SIG-M5 (cell line): ENCODE data around the gene KATNB1.
"Not testable (repeated sequence)": the region's sequence is repeated elsewhere in the genome, so short reads cannot be mapped to it uniquely, and the experiment has no call there.

ENCODE experiments used
- DNase-seq: peaks from one replicate; lab custom pipeline; 2025; lab: John Stamatoyannopoulos, UW

Gene KATNB1

DNA sequence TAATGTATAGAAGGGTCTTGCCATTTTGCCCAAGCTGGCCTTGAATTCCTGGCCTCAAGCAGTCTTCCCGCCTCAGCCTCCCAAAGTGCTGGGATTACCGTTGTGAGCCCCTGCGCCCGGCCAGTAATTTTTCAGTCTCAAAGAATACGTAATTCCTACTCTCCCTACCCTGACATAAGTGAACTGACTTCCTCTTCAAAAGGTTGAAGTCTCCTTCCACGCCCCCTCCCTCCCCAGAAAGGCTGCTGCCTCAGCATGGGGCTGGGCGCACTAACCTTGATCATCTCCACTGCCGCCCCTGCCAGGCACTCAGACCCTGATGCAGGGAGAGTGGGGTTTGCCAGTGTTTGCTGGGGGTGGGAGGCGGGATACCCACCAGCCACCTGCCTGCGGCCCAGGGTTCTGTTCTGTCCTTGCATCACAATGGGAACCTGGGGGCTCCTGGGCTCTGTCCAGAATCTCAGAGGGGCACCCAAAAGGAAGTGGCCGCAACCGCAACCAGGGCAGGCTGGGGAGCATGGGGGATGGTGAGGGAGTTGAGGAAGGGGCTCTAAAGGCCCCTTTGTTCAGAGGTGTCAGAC, 39.2 kb downstream of the KATNB1 start:
- no peak for DNase-seq

DNA sequence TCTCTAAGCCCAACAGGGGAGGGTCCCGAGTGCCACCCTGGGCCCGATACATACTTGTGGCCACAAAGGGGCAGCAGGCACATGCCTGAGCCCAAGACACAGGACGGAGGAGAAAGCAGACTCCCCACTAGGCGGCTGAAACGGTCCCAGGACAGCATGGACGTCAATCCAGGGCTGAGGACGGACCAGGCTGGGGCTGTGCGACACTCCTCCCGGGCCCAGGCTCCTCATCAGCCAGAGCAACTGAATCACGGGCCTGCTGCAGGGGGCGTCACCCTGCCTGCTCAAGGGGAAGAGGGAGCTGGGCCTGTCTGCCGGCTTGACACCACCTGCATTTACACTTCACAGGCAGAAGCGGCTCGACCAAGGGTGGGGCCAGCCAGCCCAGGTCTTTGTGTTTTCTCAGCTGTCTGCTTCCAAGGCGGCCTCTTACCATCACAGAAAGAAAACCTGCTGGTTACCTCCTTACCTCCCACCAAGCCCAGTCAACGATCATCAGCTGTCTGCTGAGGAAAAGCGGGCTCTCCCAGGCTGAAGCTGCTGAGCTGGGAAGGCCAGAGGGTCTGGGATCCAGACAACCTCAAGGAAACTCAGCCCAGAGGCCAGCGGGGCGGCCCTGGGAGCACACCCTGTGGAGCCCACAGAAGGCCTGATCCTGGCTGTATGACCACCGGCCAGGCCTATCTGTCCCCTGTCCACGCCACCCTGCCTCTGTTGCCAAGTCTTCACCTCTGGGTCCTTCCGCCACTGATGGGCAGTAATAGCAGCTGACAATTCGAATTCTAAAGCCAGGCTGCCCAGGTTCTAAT, 40.3 kb downstream of the KATNB1 start:
- no peak for DNase-seq

DNA sequence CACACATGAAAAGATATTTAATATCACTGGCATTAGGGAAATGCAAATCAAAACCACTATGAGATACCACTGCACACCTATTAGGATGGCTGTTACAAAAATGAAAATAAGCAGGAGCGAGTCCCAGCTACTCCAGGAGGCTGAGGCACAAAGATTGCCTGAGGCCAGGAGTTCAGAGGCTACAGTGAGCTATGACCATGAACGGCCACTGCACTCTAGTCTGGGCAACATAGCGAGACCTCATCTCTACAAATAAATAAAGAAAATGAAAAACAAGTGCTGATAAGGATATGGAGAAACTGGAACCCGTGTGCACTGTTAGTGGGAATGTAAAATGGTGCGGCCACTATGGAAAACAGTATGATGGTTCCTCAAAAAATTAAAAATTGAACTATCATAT, 43.1 kb downstream of the KATNB1 start:
- DNase-seq, result no peak

DNA sequence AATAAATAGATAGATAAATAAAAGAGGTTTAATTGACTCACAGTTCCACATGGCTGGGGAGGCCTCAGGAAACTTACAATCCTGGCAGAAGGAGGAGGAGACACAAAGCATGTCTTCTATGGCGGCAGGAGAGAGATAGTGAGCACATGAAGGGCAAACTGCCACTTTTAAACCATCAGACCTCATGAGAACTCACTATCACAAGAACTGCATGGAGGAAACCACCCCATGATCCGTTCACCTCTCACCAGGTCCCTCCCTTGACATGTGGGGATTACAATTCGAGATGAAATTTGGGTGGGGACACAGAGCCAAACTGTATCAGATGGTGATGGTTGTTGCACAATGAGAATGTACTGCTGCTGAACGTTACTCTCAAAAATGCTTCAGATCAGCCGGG, 44.3 kb downstream of the KATNB1 start:
- DNase-seq, result not testable (repeated sequence)

DNA sequence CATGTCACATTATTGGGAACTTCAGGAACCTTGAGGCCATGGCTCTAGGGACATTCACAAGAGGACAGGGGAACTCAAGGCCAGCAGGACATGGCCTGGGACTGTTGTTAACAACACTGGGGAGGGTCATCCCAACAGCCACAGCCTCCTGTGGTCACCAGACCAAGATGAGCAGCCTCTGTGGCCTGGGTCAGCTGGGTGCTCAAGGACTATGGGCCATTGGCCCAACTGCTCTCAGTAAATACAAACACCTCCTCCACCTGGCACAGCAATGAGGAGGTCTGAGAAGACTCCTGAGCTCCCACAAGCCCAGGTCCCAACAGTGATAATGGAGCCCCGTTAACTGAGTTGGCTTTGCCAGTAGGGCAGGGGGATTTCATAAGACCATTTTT, 45.8 kb downstream of the KATNB1 start:
- no peak for DNase-seq

DNA sequence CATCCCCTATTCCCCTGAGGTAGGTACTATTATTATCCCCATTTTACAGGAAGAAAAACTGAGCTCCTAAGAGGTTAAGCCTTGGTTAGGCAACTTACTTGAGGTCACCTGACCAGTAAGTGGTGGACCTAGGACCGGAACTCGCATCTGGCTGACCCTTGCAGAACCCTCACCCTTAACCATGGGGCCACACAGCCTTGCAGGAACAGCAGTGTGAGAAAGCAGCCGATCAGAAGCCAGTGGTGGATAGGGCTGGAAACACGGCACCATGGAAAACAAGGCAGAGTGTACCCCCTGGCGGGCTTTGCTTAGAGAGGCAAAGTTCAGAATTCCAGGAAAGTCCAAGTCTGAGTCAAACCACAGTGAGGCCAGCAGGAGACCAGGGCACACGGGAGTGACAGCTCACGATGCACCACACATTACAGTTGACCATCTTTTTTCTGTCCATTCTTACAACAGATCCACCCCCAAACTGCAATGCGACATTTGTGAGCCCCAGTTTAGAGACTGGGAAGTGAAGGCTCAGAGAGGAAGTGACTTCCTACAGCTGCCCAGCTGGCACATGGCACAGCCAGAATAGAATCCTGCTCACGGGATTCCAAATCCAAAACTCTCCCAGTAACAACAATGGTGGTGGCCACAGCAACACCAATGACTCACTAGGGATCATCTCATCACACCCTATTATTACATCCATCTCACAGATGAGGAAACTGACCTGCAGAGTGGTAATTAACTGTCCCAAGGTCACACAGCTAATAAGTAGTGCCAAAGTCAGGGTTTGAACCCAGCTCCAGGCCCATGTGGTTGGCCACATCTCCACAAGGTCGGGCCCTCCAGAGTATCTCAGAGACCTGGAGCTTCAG, 46.4 kb downstream of the KATNB1 start:
- no peak for DNase-seq

DNA sequence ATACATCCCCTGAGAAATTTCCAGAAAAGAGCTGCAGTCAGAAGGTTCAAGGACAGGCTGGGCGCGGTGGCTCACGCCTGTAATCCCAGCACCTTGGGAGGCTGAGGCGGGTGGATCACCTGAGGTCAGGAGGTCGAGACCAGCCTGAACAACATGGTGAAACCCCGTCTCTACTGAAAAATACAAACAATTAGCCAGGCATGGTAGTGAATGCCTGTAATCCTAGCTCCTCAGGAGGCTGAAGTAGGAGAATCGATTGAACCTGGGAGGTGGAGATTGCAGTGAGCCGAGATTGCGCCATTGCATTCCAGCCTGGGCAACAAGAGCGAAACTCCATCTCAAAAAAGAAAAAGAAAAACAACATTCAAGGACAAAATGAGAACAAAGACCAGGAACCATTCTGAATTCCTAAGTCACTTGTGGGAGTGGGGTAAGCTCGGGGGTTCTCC, 47.1 kb downstream of the KATNB1 start:
- not testable (repeated sequence) for DNase-seq

DNA sequence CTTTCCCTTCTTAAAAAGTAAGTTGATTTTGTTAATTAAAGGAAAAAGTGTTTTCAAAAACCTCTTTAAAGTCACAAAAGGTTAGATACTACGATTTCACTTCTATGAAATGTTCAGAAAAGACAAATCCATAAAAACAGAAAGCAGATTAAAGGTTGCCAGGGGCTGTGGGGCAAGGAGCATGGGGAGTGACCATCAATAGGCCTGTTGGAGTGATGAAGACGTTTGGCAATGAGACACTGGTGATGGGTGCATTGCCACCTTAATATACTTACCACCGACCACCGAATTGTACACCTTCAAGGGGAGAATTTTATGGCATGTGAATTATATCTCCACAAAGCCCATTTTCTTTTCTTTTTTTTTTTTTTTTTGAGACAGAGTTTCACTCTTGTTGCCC, 47.5 kb downstream of the KATNB1 start:
- no peak for DNase-seq

DNA sequence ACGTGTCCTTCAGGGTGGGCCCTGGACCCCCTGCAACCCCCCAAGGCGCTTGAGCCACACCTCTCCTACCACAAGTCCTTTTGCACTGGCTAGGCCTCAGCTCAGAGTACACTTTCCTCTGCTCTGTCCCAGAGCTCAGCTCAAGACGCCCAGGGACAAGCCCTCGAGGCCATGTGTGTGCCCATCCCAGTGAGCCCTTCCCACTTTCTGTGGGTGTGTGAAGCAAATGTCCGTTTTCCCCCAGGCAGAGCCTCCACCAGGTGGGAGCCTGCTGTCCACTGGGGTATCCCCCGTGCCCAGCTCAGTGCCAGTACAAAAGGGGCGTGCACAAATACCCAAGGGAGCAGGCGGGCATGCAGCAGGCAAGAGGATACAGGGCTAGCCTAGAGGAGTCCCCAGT, 48.3 kb downstream of the KATNB1 start:
- DNase-seq, result no peak

DNA sequence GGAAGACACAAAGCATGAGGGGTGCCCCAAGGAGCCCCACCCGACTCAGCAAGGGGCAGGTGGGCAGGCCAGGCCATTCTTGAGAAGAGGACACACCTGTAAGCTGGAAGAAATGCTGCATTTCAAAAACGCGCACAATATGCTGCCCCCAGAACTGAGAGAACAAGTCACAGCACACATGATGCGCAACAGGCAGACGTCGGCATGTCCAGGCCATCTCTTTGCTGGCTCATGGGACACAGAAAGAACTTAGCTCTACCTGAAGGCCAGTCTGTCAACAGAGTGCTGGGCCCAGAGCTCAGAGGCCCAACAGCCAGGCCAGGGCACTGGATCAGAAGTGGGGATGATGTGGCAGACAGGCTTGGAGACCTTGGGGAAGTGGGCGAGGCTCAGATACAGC, 48.8 kb downstream of the KATNB1 start:
- DNase-seq, result no peak

DNA sequence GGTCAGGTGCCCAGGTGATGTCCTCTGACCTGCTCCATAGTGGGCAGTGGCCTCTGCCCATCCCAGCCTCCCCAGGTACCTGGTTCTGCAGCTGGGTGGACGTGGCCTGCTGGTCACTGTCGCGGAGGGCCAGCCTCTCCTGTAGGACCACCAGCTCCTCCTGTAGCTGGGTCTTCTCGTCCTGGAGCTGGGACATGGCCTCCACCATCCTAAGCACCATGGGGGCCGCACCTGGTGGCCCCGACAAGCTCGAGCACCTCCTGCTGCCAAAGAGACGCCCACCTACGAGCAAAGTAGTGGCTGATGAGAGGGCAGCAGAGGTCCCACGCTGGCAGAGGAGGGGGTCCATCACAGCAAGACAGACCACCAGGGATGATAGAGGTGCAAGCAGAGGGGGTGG, 49.8 kb downstream of the KATNB1 start:
- no peak for DNase-seq

DNA sequence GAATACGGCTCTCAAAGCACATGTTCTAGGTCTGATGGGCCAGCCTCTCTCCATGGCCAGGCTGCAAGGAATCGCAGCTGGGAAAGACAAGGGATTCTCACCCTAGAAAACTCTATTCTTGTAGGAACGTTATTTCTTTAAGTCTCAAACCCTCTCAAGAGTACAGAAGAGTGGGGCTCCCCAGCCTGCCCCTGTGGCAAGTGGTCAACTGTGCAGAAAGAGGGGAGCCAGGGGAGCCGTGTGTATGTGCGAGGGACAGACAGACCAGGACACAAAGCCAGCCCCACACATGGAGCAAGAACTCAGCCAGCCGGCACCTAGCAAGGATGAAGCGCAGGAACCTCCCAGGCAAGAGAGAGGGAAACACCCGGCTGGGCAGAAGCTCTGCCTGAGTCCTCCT, 50.4 kb downstream of the KATNB1 start:
- DNase-seq, result no peak

DNA sequence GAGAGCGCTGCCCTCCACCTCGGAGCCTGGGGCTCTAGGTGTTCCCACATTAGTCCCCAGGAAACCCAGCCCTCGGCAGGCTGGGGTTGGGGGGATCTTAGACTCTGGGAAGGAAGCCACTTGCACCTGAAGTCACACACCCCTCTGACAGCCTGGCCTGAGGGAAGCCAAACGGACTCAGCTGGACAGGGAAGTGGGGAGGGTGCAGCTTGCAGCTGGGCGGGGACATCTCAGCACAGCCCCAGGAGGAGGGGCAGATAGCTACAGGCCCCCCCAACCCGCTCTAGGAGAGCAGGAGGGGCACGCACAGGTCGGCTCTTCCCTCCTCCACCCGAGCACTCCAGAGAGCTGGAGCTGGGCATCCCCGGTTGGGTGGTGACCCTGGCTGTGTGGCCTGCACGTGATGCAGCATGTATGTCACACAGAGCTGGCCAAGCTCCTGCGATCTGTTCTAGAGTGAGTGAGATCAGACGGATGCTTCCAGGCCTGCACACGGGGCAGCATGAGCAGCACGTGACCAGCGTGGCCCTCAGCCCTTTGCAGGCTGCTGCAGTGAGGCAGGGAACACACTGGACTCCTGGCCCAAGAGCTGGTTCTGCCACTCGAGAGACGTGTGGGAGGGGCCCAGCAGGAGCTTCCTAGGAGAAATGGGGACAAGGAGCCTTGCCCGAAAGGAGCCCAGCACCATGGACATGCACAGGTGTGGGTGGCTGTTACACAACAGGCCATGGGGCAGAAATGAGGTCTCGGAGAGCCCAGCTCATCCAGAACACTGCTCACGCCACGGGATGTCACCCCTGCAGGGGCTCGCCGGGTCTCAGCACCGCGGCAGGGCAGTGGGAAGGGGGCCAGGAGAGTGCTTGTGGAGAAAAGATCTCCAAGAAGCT, 51.3 kb downstream of the KATNB1 start:
- no peak for DNase-seq

DNA sequence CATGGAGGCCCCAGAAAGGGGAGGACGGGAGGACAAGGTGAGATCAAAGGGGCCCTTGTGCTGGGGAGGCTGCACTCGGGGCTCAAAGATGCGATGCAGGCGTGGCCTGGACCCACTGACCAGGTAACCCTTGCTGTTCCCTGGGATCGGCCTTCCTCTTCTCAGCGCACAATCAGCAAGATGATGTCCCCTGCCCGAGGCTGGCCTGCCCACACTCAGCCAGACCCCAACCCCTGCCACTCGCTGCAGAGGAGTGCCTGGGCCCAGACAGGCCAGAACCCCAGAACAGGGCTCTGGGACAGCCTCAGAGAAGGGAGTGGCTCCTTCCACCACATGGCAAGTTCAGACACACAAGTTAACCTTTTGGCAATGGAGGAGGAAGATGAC, 51.9 kb downstream of the KATNB1 start:
- no peak for DNase-seq

DNA sequence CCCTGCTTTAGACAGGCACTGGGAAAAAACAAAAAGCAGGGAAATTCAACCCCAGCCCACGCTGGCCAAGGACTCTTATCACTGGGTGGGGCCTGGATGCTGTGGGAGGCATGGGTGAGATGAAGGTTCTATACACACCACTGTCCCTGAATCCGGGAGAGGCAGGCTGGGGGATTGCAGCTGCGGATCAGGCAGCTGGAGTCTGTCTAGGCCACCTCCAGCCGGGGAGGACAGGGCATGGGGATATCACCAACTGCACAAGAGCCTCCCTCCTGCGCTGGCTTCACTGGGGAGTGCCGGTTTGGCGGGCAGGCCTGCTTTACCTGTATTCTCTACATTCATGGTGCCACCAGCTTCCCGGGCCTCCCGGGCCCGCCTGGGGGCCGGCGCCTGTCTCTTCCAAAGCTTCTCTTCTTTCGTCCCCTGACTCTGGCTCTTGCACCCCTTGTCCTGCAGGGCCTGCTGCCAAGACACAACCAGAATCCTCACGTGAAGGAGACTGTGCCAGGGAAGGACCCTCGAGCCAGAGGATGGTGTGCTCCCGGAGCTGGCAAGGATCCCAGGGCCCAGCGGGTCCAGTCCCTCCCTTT, 52.8 kb downstream of the KATNB1 start:
- DNase-seq, result no peak

DNA sequence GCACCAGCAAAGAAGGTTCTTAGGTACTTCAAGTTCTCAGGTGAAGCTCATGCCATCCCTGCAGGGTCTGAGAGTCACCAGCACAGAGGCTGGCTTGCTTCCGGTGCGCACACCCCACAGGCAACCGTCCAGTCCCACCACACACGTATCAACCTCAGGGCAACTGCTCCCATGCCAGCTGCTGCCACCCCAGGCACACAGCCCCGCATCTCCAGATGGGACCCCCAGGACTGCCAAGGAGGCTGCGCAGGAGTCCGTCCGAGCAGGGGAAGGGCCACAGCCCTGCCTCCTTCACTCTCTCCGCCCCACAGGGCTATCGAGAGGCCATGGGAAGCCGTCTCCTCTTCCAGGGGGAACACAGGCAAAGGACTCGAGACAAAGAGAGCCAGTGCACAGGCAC, 53.4 kb downstream of the KATNB1 start:
- DNase-seq, result no peak

DNA sequence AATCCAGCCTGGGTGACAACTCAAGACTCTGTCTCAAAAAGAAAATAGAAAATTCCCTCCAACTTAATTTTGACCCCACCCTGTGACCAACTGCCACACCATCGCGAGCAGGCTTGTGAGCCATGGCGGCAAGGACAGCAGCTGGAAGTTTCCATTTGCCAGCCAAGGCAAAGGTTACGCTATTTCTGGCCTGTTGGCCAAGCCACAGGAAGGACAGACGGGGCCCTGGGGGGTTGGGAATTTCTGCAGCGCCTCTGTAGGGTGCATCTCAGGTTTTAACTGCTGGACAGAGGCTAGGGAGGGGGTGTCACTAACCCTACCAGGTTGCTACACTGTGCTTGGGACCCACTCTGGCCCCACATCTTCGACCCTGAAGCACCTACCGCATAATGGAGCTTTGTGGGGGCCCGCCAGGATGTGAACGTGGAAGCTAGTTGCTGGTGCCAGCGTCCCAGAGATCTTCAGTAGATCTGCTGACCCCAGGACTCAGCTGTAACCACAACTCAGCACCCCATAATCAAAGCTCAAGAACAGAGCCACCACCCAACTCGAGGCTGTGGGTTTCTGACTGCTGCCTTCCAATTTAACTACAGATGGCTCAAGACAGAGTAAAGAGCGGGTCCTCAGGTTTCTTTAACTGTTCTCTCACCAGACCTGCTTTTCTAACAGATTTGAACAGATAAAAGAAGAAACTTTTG, 55.8 kb downstream of the KATNB1 start:
- no peak for DNase-seq

DNA sequence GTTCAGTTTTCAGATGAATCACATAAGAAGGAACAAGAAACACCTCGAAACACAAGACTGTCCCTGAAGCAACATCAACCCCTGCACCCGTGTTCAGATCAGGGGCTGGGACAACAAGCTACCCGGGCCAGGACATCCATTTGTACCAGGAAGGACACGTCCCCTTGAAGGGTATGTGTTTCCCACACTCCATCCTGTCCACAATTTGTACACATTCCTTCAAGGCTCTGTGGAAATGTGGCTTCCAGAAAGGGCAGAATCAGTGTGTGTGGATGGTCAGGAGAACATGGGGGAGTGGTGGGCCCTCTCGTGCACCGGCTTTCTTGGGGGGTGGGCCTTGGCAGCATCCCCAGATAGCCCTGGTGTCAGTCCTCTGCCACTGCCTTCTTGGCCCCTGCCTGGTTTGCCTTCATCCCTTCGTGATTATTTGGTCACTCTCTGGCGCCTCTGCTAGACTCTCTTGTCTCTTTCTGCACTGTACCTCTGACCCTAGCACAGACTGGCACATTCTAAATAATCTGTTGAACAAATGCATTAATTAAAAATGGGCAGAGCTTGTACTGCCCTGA, 56.4 kb downstream of the KATNB1 start:
- DNase-seq, result no peak

DNA sequence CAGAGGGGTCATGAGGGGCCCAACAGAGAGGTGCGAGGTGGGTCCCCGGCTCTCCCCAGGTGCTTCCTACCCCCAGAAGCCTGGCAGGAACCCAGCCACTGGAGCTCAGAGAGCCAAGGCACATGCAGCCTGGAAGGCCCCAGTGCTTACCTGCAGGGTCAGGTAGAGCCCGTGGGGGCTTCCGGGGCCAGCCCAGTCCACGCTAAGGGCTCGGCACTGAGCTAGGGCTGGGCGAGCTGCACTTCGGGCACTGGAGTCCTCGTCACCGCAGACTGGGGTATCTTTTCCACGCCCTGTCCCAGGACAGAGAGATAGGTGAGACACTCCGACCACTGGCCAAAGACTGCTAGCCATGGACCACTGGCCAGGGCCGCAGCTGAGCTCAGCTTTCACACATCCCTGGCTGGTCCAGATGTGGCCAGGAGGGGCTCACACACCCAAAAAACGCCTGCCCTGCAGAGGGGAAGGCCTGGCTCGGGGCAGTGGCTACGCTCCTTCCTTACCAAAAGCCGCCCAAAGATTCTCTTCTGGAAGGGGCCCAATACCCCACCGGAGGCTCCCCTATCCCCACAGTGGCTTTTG, 59.4 kb downstream of the KATNB1 start:
- no peak for DNase-seq

DNA sequence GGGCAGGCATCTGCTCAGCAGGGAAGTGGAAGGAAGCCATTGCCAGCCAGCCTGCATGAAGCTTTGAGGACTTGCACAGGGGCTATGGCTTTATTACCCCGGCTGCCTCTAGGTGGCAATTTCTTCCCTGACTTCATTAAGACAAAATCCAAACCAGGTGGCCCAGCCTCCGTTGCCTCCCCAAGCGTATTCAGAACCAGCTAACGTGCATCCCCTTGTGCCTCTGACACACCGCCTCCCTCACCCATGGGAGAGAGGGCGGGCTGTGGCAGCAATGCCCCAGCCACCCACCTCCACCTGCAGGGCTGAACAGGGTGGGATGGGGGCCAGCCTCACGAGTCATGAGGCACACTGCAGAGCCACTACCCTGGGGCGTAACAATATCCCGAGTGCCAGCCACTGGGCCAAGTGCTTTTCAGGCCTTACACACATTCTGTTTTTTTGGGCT, 59.9 kb downstream of the KATNB1 start:
- no peak for DNase-seq
